B cell (primary cell): ENCODE data around the gene MICALL1.

Experiments
- CTCF ChIP-seq: fragments of 200-600 bp; IDR thresholded peaks from one replicate; pipeline ENCODE4 v1.8.0; 2022; ENCODE audit warnings: antibody characterized with exemption, mild to moderate bottlenecking
- EZH2 ChIP-seq: IDR thresholded peaks from 2 replicates; pipeline ENCODE4 v1.6.1; 2012; ENCODE audit warnings: borderline replicate concordance, low read depth, mild to moderate bottlenecking, moderate library complexity, low read length; ENCODE audit not compliant: insufficient read depth, poor library complexity, severe bottlenecking

GRCh38 chr22:37865510-37865909 is 40.6 kb upstream of the MICALL1 start:
- TF ChIP-seq CTCF (no peak), EZH2 (no peak)
